ENCODE measurements around the gene PDCD4. TPM values are rescaled to one million over a fixed set of nuclear protein-coding genes. Genes with fewer than 3 reads are reported as not detected.

PDCD4 gene
- total and polyA plus RNA-seq, 10 of the 15 experiments (the other 5 are each of a cell fraction or from before 2014, with no cell fraction given) = 101 to 372 (median 171) TPM

DNA sequence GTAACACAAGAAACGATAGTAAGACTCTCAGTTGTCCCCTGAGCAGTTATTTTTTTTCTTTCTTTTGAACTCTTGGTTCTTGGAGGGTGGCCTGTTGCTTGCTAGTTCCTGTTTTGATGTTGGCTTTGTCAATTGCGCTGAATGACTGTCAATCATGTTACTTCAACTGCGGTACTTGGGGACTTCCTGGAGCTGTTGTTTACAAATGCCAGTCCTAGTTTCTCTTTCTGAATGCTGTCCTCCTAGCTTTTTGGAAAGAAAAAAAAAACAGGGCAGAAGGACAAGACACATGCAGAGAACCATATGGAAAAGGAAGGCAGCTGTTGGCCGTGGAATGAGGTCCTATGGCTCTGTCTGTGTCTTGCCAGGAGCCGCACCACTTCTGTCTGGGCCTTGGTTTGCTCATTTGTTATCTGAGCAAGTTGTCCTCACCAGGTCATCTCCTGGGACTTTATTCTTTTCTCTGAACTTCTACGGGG, 7.0 kb upstream of the PDCD4 start (continued):
- TF ChIP-seq, protein P1, sequence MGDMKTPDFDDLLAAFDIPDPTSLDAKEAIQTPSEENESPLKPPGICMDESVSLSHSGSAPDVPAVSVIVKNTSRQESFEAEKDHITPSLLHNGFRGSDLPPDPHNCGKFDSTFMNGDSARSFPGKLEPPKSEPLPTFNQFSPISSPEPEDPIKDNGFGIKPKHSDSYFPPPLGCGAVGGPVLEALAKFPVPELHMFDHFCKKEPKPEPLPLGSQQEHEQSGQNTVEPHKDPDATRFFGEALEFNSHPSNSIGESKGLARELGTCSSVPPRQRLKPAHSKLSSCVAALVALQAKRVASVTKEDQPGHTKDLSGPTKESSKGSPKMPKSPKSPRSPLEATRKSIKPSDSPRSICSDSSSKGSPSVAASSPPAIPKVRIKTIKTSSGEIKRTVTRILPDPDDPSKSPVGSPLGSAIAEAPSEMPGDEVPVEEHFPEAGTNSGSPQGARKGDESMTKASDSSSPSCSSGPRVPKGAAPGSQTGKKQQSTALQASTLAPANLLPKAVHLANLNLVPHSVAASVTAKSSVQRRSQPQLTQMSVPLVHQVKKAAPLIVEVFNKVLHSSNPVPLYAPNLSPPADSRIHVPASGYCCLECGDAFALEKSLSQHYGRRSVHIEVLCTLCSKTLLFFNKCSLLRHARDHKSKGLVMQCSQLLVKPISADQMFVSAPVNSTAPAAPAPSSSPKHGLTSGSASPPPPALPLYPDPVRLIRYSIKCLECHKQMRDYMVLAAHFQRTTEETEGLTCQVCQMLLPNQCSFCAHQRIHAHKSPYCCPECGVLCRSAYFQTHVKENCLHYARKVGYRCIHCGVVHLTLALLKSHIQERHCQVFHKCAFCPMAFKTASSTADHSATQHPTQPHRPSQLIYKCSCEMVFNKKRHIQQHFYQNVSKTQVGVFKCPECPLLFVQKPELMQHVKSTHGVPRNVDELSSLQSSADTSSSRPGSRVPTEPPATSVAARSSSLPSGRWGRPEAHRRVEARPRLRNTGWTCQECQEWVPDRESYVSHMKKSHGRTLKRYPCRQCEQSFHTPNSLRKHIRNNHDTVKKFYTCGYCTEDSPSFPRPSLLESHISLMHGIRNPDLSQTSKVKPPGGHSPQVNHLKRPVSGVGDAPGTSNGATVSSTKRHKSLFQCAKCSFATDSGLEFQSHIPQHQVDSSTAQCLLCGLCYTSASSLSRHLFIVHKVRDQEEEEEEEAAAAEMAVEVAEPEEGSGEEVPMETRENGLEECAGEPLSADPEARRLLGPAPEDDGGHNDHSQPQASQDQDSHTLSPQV (IDR thresholded peaks at IDR 0.05) = no peak
- peak; percentile 22; the same call in 1 of the 2 replicates for TF ChIP-seq TCF7 (IDR thresholded peaks at IDR 0.05; ENCODE audit: borderline replicate concordance)
- no peak for TF ChIP-seq FOS (IDR thresholded peaks at IDR 0.05; ENCODE audit: borderline replicate concordance, extremely low read depth, insufficient read length)
- TF ChIP-seq POLR2AphosphoS5 (IDR thresholded peaks at IDR 0.05; ENCODE audit: low read length) = no peak
- TF ChIP-seq, protein P2, sequence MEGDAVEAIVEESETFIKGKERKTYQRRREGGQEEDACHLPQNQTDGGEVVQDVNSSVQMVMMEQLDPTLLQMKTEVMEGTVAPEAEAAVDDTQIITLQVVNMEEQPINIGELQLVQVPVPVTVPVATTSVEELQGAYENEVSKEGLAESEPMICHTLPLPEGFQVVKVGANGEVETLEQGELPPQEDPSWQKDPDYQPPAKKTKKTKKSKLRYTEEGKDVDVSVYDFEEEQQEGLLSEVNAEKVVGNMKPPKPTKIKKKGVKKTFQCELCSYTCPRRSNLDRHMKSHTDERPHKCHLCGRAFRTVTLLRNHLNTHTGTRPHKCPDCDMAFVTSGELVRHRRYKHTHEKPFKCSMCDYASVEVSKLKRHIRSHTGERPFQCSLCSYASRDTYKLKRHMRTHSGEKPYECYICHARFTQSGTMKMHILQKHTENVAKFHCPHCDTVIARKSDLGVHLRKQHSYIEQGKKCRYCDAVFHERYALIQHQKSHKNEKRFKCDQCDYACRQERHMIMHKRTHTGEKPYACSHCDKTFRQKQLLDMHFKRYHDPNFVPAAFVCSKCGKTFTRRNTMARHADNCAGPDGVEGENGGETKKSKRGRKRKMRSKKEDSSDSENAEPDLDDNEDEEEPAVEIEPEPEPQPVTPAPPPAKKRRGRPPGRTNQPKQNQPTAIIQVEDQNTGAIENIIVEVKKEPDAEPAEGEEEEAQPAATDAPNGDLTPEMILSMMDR (IDR thresholded peaks at IDR 0.05 in 2 of 3, conservative IDR thresholded peaks at IDR 0.05 in 1 of 3; ENCODE audit: control insufficient read depth in 2 of 3, extremely low read depth in 1 of 3, insufficient read depth in 1 of 3, low read depth in 3 of 3, low read length in 3 of 3) = no peak
- no peak for TF ChIP-seq NFXL1 (IDR thresholded peaks at IDR 0.05; ENCODE audit: borderline replicate concordance)
- TF ChIP-seq ZZZ3 (IDR thresholded peaks at IDR 0.05; ENCODE audit: control insufficient read depth, insufficient read length, low read depth) = no peak
- TF ChIP-seq GABPA (IDR thresholded peaks at IDR 0.05; ENCODE audit: low read depth) = peak; percentile 82
- peak in 1 of 2 experiments; percentile 61; a peak in 1 of 4 replicates for TF ChIP-seq ETV6 (conservative IDR thresholded peaks at IDR 0.05 in 1 of 2, IDR thresholded peaks at IDR 0.05 in 1 of 2; ENCODE audit: borderline replicate concordance in 1 of 2, low read depth in 1 of 2)
- no peak for TF ChIP-seq SREBF1 (IDR thresholded peaks at IDR 0.05; ENCODE audit: low read length)
- peak; percentile 29; the same call in 1 of the 2 replicates for TF ChIP-seq RFX5 (IDR thresholded peaks at IDR 0.05; ENCODE audit: low read depth, low read length)
- TF ChIP-seq SIN3A (IDR thresholded peaks at IDR 0.05; ENCODE audit: low read depth, low read length) = peak; percentile 64; the same call in 1 of the 2 replicates
- TF ChIP-seq, protein P3, sequence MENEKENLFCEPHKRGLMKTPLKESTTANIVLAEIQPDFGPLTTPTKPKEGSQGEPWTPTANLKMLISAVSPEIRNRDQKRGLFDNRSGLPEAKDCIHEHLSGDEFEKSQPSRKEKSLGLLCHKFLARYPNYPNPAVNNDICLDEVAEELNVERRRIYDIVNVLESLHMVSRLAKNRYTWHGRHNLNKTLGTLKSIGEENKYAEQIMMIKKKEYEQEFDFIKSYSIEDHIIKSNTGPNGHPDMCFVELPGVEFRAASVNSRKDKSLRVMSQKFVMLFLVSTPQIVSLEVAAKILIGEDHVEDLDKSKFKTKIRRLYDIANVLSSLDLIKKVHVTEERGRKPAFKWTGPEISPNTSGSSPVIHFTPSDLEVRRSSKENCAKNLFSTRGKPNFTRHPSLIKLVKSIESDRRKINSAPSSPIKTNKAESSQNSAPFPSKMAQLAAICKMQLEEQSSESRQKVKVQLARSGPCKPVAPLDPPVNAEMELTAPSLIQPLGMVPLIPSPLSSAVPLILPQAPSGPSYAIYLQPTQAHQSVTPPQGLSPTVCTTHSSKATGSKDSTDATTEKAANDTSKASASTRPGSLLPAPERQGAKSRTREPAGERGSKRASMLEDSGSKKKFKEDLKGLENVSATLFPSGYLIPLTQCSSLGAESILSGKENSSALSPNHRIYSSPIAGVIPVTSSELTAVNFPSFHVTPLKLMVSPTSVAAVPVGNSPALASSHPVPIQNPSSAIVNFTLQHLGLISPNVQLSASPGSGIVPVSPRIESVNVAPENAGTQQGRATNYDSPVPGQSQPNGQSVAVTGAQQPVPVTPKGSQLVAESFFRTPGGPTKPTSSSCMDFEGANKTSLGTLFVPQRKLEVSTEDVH (IDR thresholded peaks at IDR 0.05; ENCODE audit: low read depth, partially characterized antibody) = no peak
- 0 out of 2 replicates have a peak, but pooled peaks have one; percentile 21 for TF ChIP-seq CBX5 (IDR thresholded peaks at IDR 0.05; ENCODE audit: low read depth)
- peak; percentile 71 for TF ChIP-seq NFIC (IDR thresholded peaks at IDR 0.05; ENCODE audit: low read depth, low read length)
- TF ChIP-seq, protein P4, sequence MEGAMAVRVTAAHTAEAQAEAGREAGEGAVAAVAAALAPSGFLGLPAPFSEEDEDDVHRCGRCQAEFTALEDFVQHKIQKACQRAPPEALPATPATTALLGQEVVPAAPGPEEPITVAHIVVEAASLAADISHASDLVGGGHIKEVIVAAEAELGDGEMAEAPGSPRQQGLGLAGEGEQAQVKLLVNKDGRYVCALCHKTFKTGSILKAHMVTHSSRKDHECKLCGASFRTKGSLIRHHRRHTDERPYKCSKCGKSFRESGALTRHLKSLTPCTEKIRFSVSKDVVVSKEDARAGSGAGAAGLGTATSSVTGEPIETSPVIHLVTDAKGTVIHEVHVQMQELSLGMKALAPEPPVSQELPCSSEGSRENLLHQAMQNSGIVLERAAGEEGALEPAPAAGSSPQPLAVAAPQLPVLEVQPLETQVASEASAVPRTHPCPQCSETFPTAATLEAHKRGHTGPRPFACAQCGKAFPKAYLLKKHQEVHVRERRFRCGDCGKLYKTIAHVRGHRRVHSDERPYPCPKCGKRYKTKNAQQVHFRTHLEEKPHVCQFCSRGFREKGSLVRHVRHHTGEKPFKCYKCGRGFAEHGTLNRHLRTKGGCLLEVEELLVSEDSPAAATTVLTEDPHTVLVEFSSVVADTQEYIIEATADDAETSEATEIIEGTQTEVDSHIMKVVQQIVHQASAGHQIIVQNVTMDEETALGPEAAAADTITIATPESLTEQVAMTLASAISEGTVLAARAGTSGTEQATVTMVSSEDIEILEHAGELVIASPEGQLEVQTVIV (IDR thresholded peaks at IDR 0.05; ENCODE audit: borderline replicate concordance, partially characterized antibody) = no peak
- no peak for TF ChIP-seq SIX5 (IDR thresholded peaks at IDR 0.05; ENCODE audit: low read depth, low read length, severe bottlenecking)
- TF ChIP-seq NR2C1 (IDR thresholded peaks at IDR 0.05) = no peak

Data from GM12878 (cell line).